Panc1 (cell line): ENCODE results near the gene WFIKKN1. TPM values are rescaled to one million over a fixed set of nuclear protein-coding genes. Genes with fewer than 3 reads are reported as not detected.

ENCODE experiments used
- ATAC-seq: fragments of 200-7000 bp; cut with Tn5 transposase; 2 replicates; pipeline ENCODE4 v1.9.1; 2020; ENCODE audit warnings: mild to moderate bottlenecking, moderate library complexity
- BruUV-seq: library from RNA; stranded (reverse); fragments of 400-500 nt; replicated peaks from 2 replicates; lab custom pipeline; 2021; lab: Mats Ljungman, UMichigan
- CTCF ChIA-PET: fragments of 300-600 bp; sonication (Branson Sonifier 250); formaldehyde crosslinking; loops from one replicate; lab custom pipeline; 2022; ENCODE audit warnings: antibody characterized with exemption; lab: Charles Lee
- POLR2A ChIA-PET: fragments of 300-600 bp; sonication (Branson Sonifier 250); formaldehyde crosslinking; loops from one replicate; lab custom pipeline; 2022; ENCODE audit warnings: antibody characterized with exemption; lab: Charles Lee
- DNase-seq: peaks from one replicate; pipeline ENCODE4 v3.0.0-alpha.2; 2010; ENCODE audit warnings: low read depth, low spot score
- H3K27ac ChIP-seq: 2 replicates; pipeline ENCODE4 v1.5.1; 2011; ENCODE audit warnings: mild to moderate bottlenecking, low read length, inconsistent platforms
- H3K27me3 ChIP-seq: fragments of 200-500 bp; sonication (Bioruptor generic); 2 replicates; pipeline ENCODE4 v1.6.0; 2014; ENCODE audit warnings: low read length, inconsistent platforms; ENCODE audit not compliant: control insufficient read depth, insufficient read depth
- H3K36me3 ChIP-seq: fragments of 200-500 bp; sonication (Bioruptor generic); 2 replicates; pipeline ENCODE4 v1.5.1; 2014; ENCODE audit warnings: inconsistent platforms, mild to moderate bottlenecking, low read length, moderate library complexity; ENCODE audit not compliant: control insufficient read depth, insufficient read depth
- H3K4me1 ChIP-seq: 2 replicates; pipeline ENCODE4 v1.5.1; 2011; ENCODE audit warnings: inconsistent platforms, mild to moderate bottlenecking, low read length, moderate library complexity; ENCODE audit not compliant: control insufficient read depth, insufficient read depth
- H3K4me3 ChIP-seq, 2 experiments: 2 replicates each; pipeline ENCODE4 v1.5.1; 2011 to 2012; ENCODE audit warnings: low read depth in 2 of 2, low read length in 2 of 2, mild to moderate bottlenecking in 2 of 2, inconsistent platforms in 1 of 2, moderate library complexity in 1 of 2
- H3K9me3 ChIP-seq: fragments of 200-500 bp; sonication (Bioruptor generic); 2 replicates; pipeline ENCODE4 v1.5.1; 2014; ENCODE audit warnings: low read depth, mild to moderate bottlenecking, inconsistent platforms, low read length, moderate library complexity; ENCODE audit not compliant: control insufficient read depth, insufficient read depth
- CTCF ChIP-seq: fragments of 450-650 bp; IDR thresholded peaks from 2 replicates; pipeline ENCODE4 v1.5.1; 2017; ENCODE audit warnings: mild to moderate bottlenecking
- POLR2AphosphoS5 ChIP-seq: IDR thresholded peaks from 2 replicates; pipeline ENCODE4 v1.6.1; 2012; ENCODE audit warnings: mild to moderate bottlenecking, low read depth, low read length, moderate library complexity
- REST ChIP-seq, 2 experiments: IDR thresholded peaks; 2 replicates each; pipeline ENCODE4 v1.6.1; 2011 to 2012; ENCODE audit warnings: low read depth in 2 of 2, control low read depth in 1 of 2, low read length in 1 of 2, mild to moderate bottlenecking in 1 of 2, moderate library complexity in 1 of 2; ENCODE audit not compliant: insufficient read depth in 1 of 2
- SIN3A ChIP-seq: IDR thresholded peaks from 2 replicates; pipeline ENCODE4 v1.6.1; 2012; ENCODE audit warnings: low read depth, mild to moderate bottlenecking, low read length, moderate library complexity, borderline replicate concordance; ENCODE audit not compliant: insufficient read depth
- TCF7L2 ChIP-seq: IDR thresholded peaks from 2 replicates; pipeline ENCODE4 v1.6.1; 2011; ENCODE audit warnings: mild to moderate bottlenecking, low read depth, low read length, inconsistent platforms
- in situ Hi-C: cut with HindIII; loops from 2 replicates; pipeline ENCODE4 v1.10.0; 2016; ENCODE audit warnings: low sequenced_read_pairs, low pct_unique_long_range_greater_than_20kb
- intact Hi-C: fragments of 100-400 bp; cut with micrococcal nuclease; formaldehyde crosslinking; loops from one replicate; pipeline ENCODE4 v1.10.0; 2022; ENCODE audit not compliant: unreplicated experiment
- total RNA-seq: library from RNA; stranded (reverse); gene quantifications from one replicate; pipeline ENCODE4 v1.2.1, GENCODE V29; 2021; ENCODE audit not compliant: unreplicated experiment

Gene WFIKKN1
- total RNA-seq, 1 experiment from 2014 or later: 2.0 TPM

GRCh38 chr16:643050-643368 is 12.2 kb downstream of the WFIKKN1 start:
- in situ Hi-C loops (no loop called here), intact Hi-C loops (no loop called here)
- no peaks in the 10 kb centered on the region for H3K36me3 ChIP-seq
- ChIA-PET POLR2A (no interaction called here), CTCF (no interaction called here)
- no peaks in the 10 kb centered on the region for H3K9me3 ChIP-seq
- no TSS peak for BruUV-seq
- peak overlapping the region; percentile 91 for H3K27ac ChIP-seq
- TF ChIP-seq SIN3A (no peak), POLR2AphosphoS5 (no peak), REST (IDR thresholded peaks at IDR 0.05; ENCODE audit: insufficient read depth in 1 of 2, low read depth in 2 of 2, low read length in 1 of 2) (no peak), TCF7L2 (no peak), CTCF (no peak)
- peak overlapping the region; percentile 64 to 75 for H3K4me3 ChIP-seq
- DNase-seq (no peak), ATAC-seq (no peak)
- no peaks in the 10 kb centered on the region for H3K27me3 ChIP-seq
- peaks cover 57% of the 10 kb centered on the region for H3K4me1 ChIP-seq

- Histone ChIP-seq H3K4me3 (no peak overlapping the region), H3K27ac (peak overlapping the region; percentile 25; the same call in 1 of the 2 replicates), H3K4me1 (peaks cover 51% of the 10 kb centered on the region), H3K27me3 (no peaks in the 10 kb centered on the region), H3K9me3 (no peaks in the 10 kb centered on the region), H3K36me3 (no peaks in the 10 kb centered on the region)
- intact Hi-C loops (no loop called here), in situ Hi-C loops (no loop called here)
- ChIA-PET CTCF (no interaction called here), POLR2A (no interaction called here)
- BruUV-seq: no TSS peak
- no peak for DNase-seq
- TF ChIP-seq POLR2AphosphoS5 (no peak), CTCF (no peak), SIN3A (no peak), REST (IDR thresholded peaks at IDR 0.05; ENCODE audit: insufficient read depth in 1 of 2, low read depth in 2 of 2, low read length in 1 of 2) (no peak), TCF7L2 (no peak)
- no peak for ATAC-seq
Observed at GRCh38 chr16:644556-644955, 13.8 kb downstream of the WFIKKN1 start.
